ENCODE measurements around the gene SLC4A8.

- no peak for TF ChIP-seq CTCF (IDR thresholded peaks at IDR 0.05 in 4 of 5, conservative IDR thresholded peaks at IDR 0.05 in 1 of 5)
- TF ChIP-seq POLR2A (IDR thresholded peaks at IDR 0.05), result no peak
Measured at GRCh38 chr12:51439330-51439729, 14.7 kb downstream of the SLC4A8 start.
